NCI-H2196 (cell line): ENCODE measurements around the gene PRKAR1B.
"Not testable (repeated sequence)": the region's sequence is repeated elsewhere in the genome, so short reads cannot be mapped to it uniquely, and the experiment has no call there.

Experiments used
- DNase-seq: peaks from one replicate; lab custom pipeline; 2025; ENCODE audit not compliant: unreplicated experiment; lab: John Stamatoyannopoulos, UW

PRKAR1B gene

GRCh38 chr7:757741-758163 is 30.7 kb upstream of the PRKAR1B start:
- no peak for DNase-seq

GRCh38 chr7:756928-757560 is 30.0 kb upstream of the PRKAR1B start:
- DNase-seq = no peak

- DNase-seq = no peak
These were observed 29.3 kb upstream of the PRKAR1B start for GRCh38 chr7:756231-756927.

- no peak for DNase-seq
These were observed 28.3 kb upstream of the PRKAR1B start for GRCh38 chr7:755413-755805.

GRCh38 chr7:754531-755412 is 27.7 kb upstream of the PRKAR1B start:
- DNase-seq = no peak

GRCh38 chr7:753190-753589 is 26.1 kb upstream of the PRKAR1B start:
- no peak for DNase-seq

- DNase-seq = not testable (repeated sequence)
These were observed 25.2 kb upstream of the PRKAR1B start for GRCh38 chr7:752256-752655.

GRCh38 chr7:751826-752225 is 24.7 kb upstream of the PRKAR1B start:
- no peak for DNase-seq

GRCh38 chr7:750111-750905 is 23.2 kb upstream of the PRKAR1B start:
- DNase-seq = no peak

- no peak for DNase-seq
These were observed 22.1 kb upstream of the PRKAR1B start for GRCh38 chr7:749140-749551.

- DNase-seq = no peak
These were observed 21.4 kb upstream of the PRKAR1B start for GRCh38 chr7:748446-748845.

GRCh38 chr7:747186-747585 is 20.1 kb upstream of the PRKAR1B start:
- DNase-seq = no peak

GRCh38 chr7:746155-747061 is 19.3 kb upstream of the PRKAR1B start:
- no peak for DNase-seq

GRCh38 chr7:745431-746154 is 18.5 kb upstream of the PRKAR1B start:
- no peak for DNase-seq

- DNase-seq = no peak
These were observed 17.9 kb upstream of the PRKAR1B start for GRCh38 chr7:744854-745430.

GRCh38 chr7:744128-744520 is 17.0 kb upstream of the PRKAR1B start:
- not testable (repeated sequence) for DNase-seq

- DNase-seq = not testable (repeated sequence)
These were observed 16.5 kb upstream of the PRKAR1B start for GRCh38 chr7:743341-744127.

- DNase-seq = no peak
These were observed 15.7 kb upstream of the PRKAR1B start for GRCh38 chr7:742791-743190.
